Spinal cord (tissue), 10 donors: ENCODE results near the gene DNHD1. TPM values are rescaled to one million over a fixed set of nuclear protein-coding genes. Genes with fewer than 3 reads are reported as not detected.

Experiments used
- DNase-seq, 6 donors: peaks; one replicate each; pipeline versions ENCODE4 v3.0.0 to v3.0.0-alpha.2; 2013 to 2015; ENCODE audit warnings: low spot score in 6 of 6, low read depth in 4 of 6
- H3K27ac ChIP-seq: one replicate; pipeline ENCODE4 v1.5.1; 2013; ENCODE audit warnings: low read depth, low read length, control low read depth
- H3K27me3 ChIP-seq: one replicate; pipeline ENCODE4 v1.6.1; 2013; ENCODE audit warnings: low read length; ENCODE audit not compliant: control insufficient read depth, insufficient read depth
- H3K36me3 ChIP-seq: one replicate; pipeline ENCODE4 v1.6.1; 2013; ENCODE audit warnings: low read length; ENCODE audit not compliant: control insufficient read depth, insufficient read depth
- H3K4me1 ChIP-seq: one replicate; pipeline ENCODE4 v1.6.1; 2013; ENCODE audit warnings: low read length; ENCODE audit not compliant: control insufficient read depth, insufficient read depth
- H3K4me3 ChIP-seq: one replicate; pipeline ENCODE4 v1.5.1; 2013; ENCODE audit warnings: low read depth, low read length, control low read depth
- H3K9me3 ChIP-seq: one replicate; pipeline ENCODE4 v1.6.1; 2013; ENCODE audit warnings: low read length; ENCODE audit not compliant: control insufficient read depth, insufficient read depth
- WGBS: methylation state at CpG from one replicate; pipeline ENCODE4 v1.1.5; 2013; ENCODE audit warnings: missing lambda C conversion rate; ENCODE audit not compliant: insufficient coverage; 5-methylcytosine and 5-hydroxymethylcytosine counted together
- polyA plus RNA-seq, 2 donors: library from polyadenylated mRNA; unstranded; fragments of 120-200 nt; gene quantifications; one replicate each; pipeline ENCODE4 v1.2.1, GENCODE V29; 2013; ENCODE audit not compliant: insufficient read length in 2 of 2
- total RNA-seq, 2 donors: library from RNA; depleted of rRNA in 1 of 2; stranded (reverse); fragments of 120-200 nt in 1 of 2; fragments of >200 nt in 1 of 2; gene quantifications; one replicate each; pipeline versions ENCODE4 v1.2.3 to v1.2.4, GENCODE V29; 2013 to 2014
- donor health status: healthy.

The DNHD1 gene
- total and polyA plus RNA-seq, 4 donors = 6.6 to 22.7 (median 12.2) TPM

DNA sequence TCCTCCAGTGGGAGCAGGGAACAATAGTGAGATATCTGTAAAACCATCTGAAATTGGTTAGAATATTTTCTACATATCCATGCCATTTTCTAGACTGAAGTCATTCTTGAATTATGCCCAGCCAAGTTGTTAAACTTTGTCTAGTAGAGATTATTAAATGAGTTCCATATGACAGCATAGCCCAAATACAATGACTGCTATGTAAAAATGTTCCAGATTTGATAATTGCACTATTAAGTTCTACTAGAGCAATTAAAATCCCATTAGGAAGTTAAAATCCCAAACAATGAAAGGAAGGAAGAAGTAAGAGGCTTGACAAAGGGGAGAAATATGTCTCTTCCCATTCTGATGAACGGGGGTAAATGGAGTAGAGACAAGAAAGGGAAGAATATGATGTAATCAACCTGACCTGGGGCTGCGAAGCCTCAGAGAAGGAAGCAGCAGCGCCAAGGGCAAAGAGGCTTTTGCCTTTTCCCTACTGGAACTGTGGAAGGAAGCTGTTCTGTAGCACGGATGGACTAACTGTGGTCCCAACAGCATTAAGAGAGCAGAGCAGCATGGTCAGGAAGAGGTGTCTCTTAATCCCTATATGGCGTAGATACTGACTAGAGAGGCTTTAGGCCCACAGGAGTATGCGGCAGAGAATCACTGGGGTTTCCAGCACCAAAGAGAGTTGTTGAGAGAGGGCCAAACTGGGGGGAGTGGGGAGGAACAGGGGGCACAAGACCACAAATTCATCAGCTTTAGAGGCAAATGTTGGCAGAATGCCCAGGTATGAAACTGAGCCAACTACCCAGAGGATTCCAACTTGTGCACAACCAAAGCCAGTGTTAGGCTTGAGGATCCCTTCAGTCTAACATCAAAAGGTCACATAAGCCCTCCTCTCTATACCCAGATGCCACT, 79.6 kb downstream of the DNHD1 start:
- H3K36me3 ChIP-seq = no peaks in the 10 kb centered on the region
- H3K4me3 ChIP-seq = no peak overlapping the region
- H3K9me3 ChIP-seq = no peaks in the 10 kb centered on the region
- peak; percentile 84 to 98 (median 93) for DNase-seq
- H3K4me1 ChIP-seq = peaks cover 18% of the 10 kb centered on the region
- H3K27ac ChIP-seq = peak overlapping the region; percentile 90
- WGBS = 40% methylated on average over 5 of the region's 6 CpGs
- H3K27me3 ChIP-seq = no peaks in the 10 kb centered on the region

DNA sequence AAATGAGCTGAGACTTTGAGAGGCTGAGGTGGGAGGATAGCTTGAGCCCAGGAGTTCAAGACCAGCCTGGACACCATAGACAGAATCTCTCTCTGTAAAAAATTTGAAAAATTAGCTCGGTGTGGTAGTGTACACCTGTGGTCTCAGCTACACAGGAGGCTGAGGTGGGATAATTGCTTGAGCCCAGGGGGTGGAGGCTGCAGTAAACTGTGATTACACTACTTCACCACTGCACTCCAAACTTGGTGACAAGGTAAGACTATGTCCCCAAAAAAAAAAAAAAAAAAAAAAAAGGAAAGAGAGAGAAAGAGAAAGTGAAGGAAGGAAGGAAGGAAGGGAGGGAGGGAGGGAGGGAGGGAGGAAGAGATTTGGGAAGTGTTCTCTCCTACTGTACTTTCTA, 81.1 kb downstream of the DNHD1 start:
- DNase-seq = no peak
- H3K27me3 ChIP-seq = no peaks in the 10 kb centered on the region
- H3K9me3 ChIP-seq = no peaks in the 10 kb centered on the region
- H3K27ac ChIP-seq = no peak overlapping the region
- peaks cover 17% of the 10 kb centered on the region for H3K4me1 ChIP-seq
- H3K36me3 ChIP-seq = no peaks in the 10 kb centered on the region
- H3K4me3 ChIP-seq = no peak overlapping the region
- WGBS = no CpG with 5 or more reads among the region's 1 CpG

DNA sequence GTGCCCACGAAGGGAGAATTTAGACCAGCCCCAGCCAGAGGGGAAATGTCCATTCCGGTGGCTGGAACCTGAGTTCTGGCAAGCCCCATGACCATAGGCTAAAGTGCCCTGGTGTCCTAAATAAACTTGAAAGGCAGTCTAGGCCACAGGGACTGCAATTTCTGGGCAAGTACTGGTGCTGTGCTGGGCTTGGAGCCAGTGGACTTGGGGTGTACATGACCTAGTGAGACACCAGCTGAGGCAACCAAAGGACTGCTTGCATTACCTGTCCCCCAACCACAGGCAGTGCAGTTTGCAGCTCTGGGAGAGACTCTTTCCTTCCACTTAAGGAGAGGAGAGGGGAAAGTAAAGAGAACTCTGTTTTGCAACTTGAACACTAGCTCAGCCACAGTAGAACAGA, 82.6 kb downstream of the DNHD1 start:
- Histone ChIP-seq H3K27ac (no peak overlapping the region), H3K36me3 (no peaks in the 10 kb centered on the region), H3K4me1 (peaks cover 17% of the 10 kb centered on the region), H3K4me3 (no peak overlapping the region), H3K27me3 (no peaks in the 10 kb centered on the region), H3K9me3 (peaks cover 7% of the 10 kb centered on the region)
- 57% methylated on average over 1 of the region's 2 CpGs for WGBS
- DNase-seq = no peak

DNA sequence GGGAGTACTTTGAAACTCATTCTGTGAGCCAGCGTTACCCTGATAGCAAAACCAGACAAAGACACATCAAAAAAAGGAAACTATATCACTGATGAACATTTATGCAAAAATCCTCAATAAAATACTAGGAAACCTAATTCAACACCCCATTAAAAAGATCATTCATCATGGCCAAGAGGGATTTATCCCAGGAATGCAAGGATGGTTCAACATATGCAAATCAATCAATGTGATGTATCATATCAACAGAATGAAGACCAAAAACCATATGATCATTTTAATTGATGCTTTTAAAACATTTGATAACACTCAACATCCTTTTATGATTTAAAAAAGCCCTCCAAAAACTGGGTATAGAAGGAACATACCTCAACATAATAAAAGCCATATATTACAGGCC, 86.5 kb downstream of the DNHD1 start:
- Histone ChIP-seq H3K27ac (no peak overlapping the region), H3K9me3 (peaks cover 7% of the 10 kb centered on the region), H3K27me3 (no peaks in the 10 kb centered on the region), H3K4me1 (peaks cover 24% of the 10 kb centered on the region), H3K36me3 (peaks cover 10% of the 10 kb centered on the region), H3K4me3 (no peak overlapping the region)
- no CpG with 5 or more reads among the region's 1 CpG for WGBS
- no peak for DNase-seq

DNA sequence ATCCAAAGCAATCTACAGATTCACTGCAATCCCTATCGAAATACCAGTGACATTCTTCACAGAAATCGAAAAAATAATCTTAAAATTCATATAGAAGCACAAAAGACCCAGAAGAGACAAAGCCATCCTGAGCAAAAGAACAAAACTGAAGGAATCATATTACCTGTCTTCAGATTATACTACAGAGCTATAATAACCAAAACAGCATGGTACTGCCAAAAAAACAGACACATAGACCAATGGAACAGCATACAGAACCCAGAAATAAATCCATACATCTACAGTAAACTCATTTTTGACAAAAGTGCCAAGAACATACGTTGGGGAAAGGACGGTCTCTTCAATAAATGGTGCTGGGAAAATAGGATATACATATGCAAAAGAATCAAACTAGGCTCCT, 87.4 kb downstream of the DNHD1 start:
- no peak for DNase-seq
- 100% methylated on average over 2 of the region's 4 CpGs for WGBS
- Histone ChIP-seq H3K9me3 (peaks cover 7% of the 10 kb centered on the region), H3K36me3 (peaks cover 10% of the 10 kb centered on the region), H3K27ac (no peak overlapping the region), H3K4me3 (no peak overlapping the region), H3K4me1 (peaks cover 18% of the 10 kb centered on the region), H3K27me3 (no peaks in the 10 kb centered on the region)

DNA sequence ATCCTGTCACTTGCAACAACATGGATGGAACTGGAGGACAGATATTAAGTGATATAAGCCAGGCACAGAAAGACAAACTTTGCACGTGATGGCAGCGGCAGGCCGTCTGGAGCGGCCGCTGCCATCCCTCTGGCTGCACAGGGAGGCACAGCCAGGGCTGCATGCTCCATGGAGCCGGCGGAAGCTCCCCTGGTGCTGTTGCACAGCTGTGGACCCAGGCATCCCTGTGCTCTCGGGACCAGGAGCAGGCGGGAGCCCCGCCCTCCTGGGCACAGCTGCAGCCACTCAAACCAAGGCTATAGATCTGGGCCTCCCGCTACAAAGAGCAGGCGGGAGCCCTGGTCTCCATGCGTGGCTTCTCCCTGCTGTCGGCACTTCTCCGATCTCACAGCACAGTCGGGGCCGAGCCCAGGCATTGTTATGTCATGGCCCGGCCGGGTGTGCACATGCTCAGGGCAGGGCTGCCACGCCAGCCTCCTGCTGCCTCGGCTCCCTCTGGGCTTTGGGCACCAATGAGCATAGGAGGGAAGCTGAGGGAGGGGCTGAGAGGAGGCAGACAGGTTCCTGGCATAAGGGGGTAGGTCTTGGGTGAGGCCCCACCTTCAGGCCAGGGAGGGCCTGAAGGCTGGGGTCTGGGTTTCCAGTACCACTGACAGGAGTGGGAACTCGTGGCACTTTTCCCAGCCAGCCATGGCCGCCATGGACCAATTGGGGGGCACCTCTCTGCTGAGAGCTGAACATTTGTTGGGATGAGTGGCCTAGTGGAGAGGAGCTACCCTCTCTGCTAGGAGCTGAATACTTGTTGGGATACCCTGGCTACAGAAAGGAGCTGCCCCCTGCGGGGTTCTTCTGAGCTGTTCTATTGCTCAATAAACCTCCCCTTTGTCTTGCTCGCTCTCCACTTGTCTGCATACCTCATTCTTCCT, 89.6 kb downstream of the DNHD1 start:
- Histone ChIP-seq H3K4me1 (peaks cover 15% of the 10 kb centered on the region), H3K4me3 (no peak overlapping the region), H3K9me3 (peaks cover 7% of the 10 kb centered on the region), H3K36me3 (peaks cover 10% of the 10 kb centered on the region), H3K27ac (peak overlapping the region; percentile 47), H3K27me3 (no peaks in the 10 kb centered on the region)
- no peak for DNase-seq
- 88% methylated on average over 24 of the region's 25 CpGs for WGBS

DNA sequence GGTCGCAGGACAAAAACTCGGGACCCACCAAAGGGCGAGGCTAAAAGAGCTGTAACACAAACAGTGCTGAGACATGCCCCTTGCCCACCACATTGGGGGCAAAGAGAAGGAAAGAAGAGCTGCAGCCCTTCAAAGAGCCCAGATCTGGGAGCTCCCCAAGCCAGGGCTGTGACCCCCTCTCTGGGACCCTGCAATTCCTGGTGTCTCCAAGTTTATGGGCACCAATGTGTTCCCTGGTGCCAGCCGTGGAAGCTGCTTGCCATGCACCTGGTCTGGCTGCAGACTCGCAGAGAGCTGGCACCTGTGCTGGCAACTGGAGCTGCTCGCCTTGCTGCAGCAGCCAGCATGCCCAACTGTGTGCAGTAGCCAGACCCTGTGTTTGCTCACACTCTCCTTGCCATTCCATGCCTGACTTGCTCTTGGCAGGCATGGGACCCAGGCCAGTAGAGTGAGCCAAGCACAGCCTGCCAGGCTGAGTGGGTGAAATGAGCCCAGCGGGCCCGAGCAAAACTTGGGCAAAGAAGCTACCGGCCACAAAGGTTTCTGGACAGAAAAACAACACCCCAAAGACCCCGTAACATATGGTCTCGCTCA, 90.4 kb downstream of the DNHD1 start:
- Histone ChIP-seq H3K9me3 (peaks cover 7% of the 10 kb centered on the region), H3K4me1 (peaks cover 15% of the 10 kb centered on the region), H3K27ac (peak overlapping the region; percentile 47), H3K4me3 (no peak overlapping the region), H3K36me3 (peaks cover 13% of the 10 kb centered on the region), H3K27me3 (no peaks in the 10 kb centered on the region)
- WGBS = 62% methylated on average over 5 of the region's 11 CpGs
- DNase-seq = peak in 2 of 6 donors; percentile 52 to 84

DNA sequence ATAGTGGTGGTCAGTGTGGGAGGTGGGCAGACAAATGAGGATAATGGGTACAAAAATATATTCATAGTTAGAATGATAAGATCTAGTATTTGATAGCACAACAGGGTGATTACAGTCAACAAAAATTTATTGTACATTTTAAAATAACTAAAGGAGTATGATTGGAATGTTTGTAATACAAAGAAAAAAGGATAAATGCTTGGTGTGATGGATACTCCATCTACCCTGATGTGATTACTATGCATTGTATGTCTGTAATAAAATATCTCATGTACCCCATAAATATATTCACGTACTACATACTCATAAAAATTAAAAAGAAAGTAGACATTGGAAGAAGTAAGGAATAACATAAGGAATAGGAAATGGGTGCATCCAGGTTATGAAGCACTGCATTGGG, 90.9 kb downstream of the DNHD1 start:
- no peak overlapping the region for H3K27ac ChIP-seq
- no peaks in the 10 kb centered on the region for H3K27me3 ChIP-seq
- H3K9me3 ChIP-seq = peaks cover 7% of the 10 kb centered on the region
- H3K36me3 ChIP-seq = peaks cover 14% of the 10 kb centered on the region
- peaks cover 15% of the 10 kb centered on the region for H3K4me1 ChIP-seq
- H3K4me3 ChIP-seq = no peak overlapping the region
- no peak for DNase-seq
- WGBS = no CpG with 5 or more reads among the region's 1 CpG

DNA sequence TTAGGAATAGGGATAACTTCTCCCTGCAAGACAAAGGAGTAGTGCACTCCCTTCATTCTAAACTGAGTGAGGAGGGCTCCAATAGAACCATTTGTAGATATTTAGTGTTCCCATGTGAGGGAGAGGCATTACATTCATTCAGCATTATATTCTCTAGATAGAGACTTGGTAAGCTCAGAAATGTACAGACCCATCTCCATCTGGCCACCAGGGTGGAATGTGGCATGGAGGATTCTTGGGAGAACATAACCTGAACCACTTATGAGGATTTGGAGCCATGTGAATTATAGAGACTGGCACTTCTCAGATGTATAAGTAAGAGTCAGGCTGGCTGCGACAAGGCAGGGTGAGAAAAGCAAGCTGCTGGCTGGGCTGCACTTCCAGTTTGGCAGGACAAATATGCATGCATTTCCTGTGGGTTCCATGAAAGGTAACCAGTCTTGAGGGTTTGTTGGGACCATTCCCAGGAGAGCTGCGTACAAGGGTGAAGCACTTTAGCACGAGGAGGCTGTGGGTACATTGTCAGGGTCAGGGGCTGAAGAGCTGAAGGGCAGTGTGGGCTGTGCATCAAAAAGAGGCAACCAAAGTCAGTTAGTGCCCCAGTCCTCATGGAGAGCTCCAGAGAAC, 97.2 kb downstream of the DNHD1 start:
- Histone ChIP-seq H3K27ac (no peak overlapping the region), H3K4me3 (no peak overlapping the region)
- WGBS = 92% methylated on average over 3 of the region's 3 CpGs

More for the DNA sequence above, 97.2 kb downstream of the DNHD1 start:
- Histone ChIP-seq H3K4me1 (peaks cover 5% of the 10 kb centered on the region), H3K36me3 (peaks cover 22% of the 10 kb centered on the region), H3K27me3 (no peaks in the 10 kb centered on the region), H3K9me3 (no peaks in the 10 kb centered on the region)
- no peak for DNase-seq
